ENCODE results near the gene SLC6A11.

- TF ChIP-seq CTCF (IDR thresholded peaks at IDR 0.05) (no peak), POLR2A (IDR thresholded peaks at IDR 0.05) (no peak)
These were observed 130.5 kb downstream of the SLC6A11 start for GRCh38 chr3:10946526-10946925.

Data from tibial nerve (tissue), 3 donors.